MCF 10A (cell line): ENCODE data around the gene BECN2. TPM values are rescaled to one million over a fixed set of nuclear protein-coding genes. Genes with fewer than 3 reads are reported as not detected.
"Not testable (repeated sequence)": the region's sequence is repeated elsewhere in the genome, so short reads cannot be mapped to it uniquely, and the experiment has no call there.

Experiments
- BruUV-seq: library from RNA; stranded (reverse); fragments of 400-500 nt; replicated peaks from 2 replicates; lab custom pipeline; 2021; lab: Mats Ljungman, UMichigan
- CTCF ChIA-PET: fragments of 300-600 bp; sonication (Branson Sonifier 250); formaldehyde crosslinking; extraction: SDS; loops from one replicate; lab custom pipeline; 2021; ENCODE audit warnings: antibody characterized with exemption, inconsistent platforms; lab: Yijun Ruan, JAX
- POLR2A ChIA-PET: fragments of 300-600, 350-650 bp; sonication (Branson Sonifier 250); formaldehyde crosslinking; extraction: SDS; loops from one replicate; lab custom pipeline; 2020; ENCODE audit warnings: antibody characterized with exemption, inconsistent platforms; lab: Yijun Ruan, JAX
- DNase-seq: peaks from one replicate; pipeline ENCODE4 v3.0.0-alpha.2; 2018; ENCODE audit not compliant: unreplicated experiment
- H3K27ac Mint-ChIP-seq: one replicate; pipeline ENCODE4 v1.8.0; 2022; ENCODE audit warnings: mild to moderate bottlenecking, low read depth, mixed read lengths; ENCODE audit not compliant: unreplicated experiment
- H3K27me3 Mint-ChIP-seq: one replicate; pipeline ENCODE4 v1.8.0; 2022; ENCODE audit warnings: mixed read lengths; ENCODE audit not compliant: insufficient read depth, unreplicated experiment
- H3K36me3 Mint-ChIP-seq: one replicate; pipeline ENCODE4 v1.8.0; 2022; ENCODE audit warnings: mild to moderate bottlenecking, moderate library complexity, mixed read lengths; ENCODE audit not compliant: insufficient read depth, unreplicated experiment
- H3K4me1 Mint-ChIP-seq: one replicate; pipeline ENCODE4 v1.8.0; 2022; ENCODE audit warnings: mixed read lengths; ENCODE audit not compliant: insufficient read depth, unreplicated experiment
- H3K4me3 Mint-ChIP-seq: one replicate; pipeline ENCODE4 v1.8.0; 2022; ENCODE audit warnings: mild to moderate bottlenecking, moderate library complexity, mixed read lengths; ENCODE audit not compliant: unreplicated experiment
- H3K9me3 Mint-ChIP-seq: one replicate; pipeline ENCODE4 v1.8.0; 2022; ENCODE audit warnings: mixed read lengths; ENCODE audit not compliant: unreplicated experiment
- intact Hi-C: fragments of 100-400 bp; cut with micrococcal nuclease; formaldehyde crosslinking; loops from 2 replicates; pipeline ENCODE4 v1.14.1; 2022
- total RNA-seq: library from RNA; stranded (reverse); gene quantifications from 2 replicates; pipeline ENCODE4 v1.2.3, GENCODE V29; 2022
- TF ChIP-seq, protein P1 (sequence below): fragments of 200-600 bp; IDR thresholded peaks from one replicate; pipeline ENCODE4 v1.8.0; 2022; ENCODE audit warnings: antibody characterized with exemption, mild to moderate bottlenecking; ENCODE audit not compliant: unreplicated experiment

BECN2 gene
- total RNA-seq, 1 experiment from 2014 or later: not detected

DNA sequence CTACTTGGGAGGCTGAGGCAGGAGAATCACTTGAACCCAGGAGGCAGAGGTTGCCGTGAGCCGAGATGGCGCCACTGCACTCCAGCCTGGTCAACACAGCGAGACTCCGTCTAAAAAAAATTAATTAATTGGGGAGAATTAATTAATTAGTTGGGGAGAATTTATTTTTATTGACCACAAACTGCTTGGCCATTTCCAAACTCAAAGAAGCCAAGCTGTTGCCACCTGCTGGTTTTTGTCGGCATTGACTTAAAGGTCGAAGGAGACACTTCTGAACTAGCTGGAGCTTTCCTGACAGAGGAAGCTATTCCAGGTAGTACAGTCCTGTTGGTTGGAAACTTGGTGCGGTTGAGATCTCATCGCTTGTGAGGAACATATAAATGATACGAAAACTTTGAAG is 28.2 kb downstream of the BECN2 start:
- Mint-ChIP-seq H3K36me3 (no peaks in the 10 kb centered on the region), H3K9me3 (no peaks in the 10 kb centered on the region), H3K27me3 (no peaks in the 10 kb centered on the region), H3K4me3 (no peak overlapping the region), H3K4me1 (peaks cover 25% of the 10 kb centered on the region), H3K27ac (no peak overlapping the region)
- ChIA-PET CTCF (interaction anchor here (0.5 to 7.1 kb wide), 34 partner anchors 9 to 1247 kb away, joined by 3 to 92 read pairs (median 5); partner anchors contain the start of gene MAP1LC3C), POLR2A (interaction anchor here (0.6 to 1.8 kb wide), 6 partner anchors 12 to 1038 kb away, joined by 3 to 5 read pairs (median 3); no protein-coding TSS in a partner anchor)
- BruUV-seq: no TSS peak
- DNase-seq: peak; percentile 80
- TF ChIP-seq, protein P1, sequence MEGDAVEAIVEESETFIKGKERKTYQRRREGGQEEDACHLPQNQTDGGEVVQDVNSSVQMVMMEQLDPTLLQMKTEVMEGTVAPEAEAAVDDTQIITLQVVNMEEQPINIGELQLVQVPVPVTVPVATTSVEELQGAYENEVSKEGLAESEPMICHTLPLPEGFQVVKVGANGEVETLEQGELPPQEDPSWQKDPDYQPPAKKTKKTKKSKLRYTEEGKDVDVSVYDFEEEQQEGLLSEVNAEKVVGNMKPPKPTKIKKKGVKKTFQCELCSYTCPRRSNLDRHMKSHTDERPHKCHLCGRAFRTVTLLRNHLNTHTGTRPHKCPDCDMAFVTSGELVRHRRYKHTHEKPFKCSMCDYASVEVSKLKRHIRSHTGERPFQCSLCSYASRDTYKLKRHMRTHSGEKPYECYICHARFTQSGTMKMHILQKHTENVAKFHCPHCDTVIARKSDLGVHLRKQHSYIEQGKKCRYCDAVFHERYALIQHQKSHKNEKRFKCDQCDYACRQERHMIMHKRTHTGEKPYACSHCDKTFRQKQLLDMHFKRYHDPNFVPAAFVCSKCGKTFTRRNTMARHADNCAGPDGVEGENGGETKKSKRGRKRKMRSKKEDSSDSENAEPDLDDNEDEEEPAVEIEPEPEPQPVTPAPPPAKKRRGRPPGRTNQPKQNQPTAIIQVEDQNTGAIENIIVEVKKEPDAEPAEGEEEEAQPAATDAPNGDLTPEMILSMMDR: peak; percentile 56
- intact Hi-C loops: loop anchor here (1.0 kb wide), 1 partner anchor 89 kb away; no protein-coding TSS in a partner anchor

DNA sequence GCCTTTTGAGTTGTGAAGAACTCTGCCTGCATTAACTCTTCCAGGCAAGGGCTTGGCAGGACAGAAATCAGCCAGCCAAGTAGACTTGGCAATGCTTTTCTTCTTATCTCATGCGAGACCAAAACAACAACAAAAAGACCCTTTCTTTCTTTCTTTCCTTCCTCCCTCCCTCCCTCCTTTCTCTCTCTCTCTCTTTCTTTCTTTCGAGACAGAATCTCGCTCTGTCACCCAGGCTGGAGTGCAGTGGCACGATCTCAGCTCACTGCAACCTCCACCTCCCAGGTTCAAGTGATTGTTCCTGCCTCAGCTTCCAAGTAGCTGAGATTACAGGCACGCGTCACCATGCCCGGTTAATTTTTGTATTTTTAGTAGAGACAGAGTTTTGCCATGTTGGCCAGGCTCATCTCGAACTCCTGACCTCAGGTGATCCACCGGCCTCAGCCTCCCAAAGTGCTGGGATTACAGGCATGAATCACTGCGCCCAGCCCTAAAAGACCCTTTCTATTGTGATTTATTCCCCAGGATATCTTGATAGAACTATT is 30.9 kb downstream of the BECN2 start:
- ChIA-PET POLR2A (interaction anchor here (0.7 kb wide), 1 partner anchor 93 kb away, joined by 3 read pairs; no protein-coding TSS in a partner anchor), CTCF (interaction anchor here (0.6 to 7.1 kb wide), 6 partner anchors 10 to 765 kb away, joined by 3 to 92 read pairs (median 5); partner anchors contain the start of gene MAP1LC3C)
- H3K27me3 Mint-ChIP-seq, H3K4me3 Mint-ChIP-seq, DNase-seq, H3K36me3 Mint-ChIP-seq, intact Hi-C loops, H3K9me3 Mint-ChIP-seq, BruUV-seq: not testable (repeated sequence)
- peak overlapping the region; percentile 43 for H3K27ac Mint-ChIP-seq
- H3K4me1 Mint-ChIP-seq: peaks cover 38% of the 10 kb centered on the region

DNA sequence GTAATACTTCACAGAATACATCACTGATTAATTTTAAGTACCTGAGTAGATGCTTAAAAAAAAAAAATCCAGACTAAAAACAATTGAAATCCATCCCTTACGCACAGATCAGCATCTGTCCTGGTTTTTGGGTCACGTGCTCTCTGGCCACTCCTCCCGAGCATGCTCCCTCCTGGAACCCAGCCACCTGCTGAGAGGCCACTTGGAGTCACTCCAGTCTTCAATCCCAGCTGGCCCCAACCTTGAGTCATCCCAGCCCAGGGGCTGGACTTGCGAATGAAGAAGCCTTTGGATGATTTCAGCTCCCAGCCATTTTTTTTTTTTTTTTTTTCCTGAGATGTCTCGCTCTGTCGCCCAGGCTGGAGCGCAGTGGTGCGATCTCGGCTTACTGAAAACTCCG is 32.5 kb downstream of the BECN2 start:
- POLR2A ChIA-PET: interaction anchor here (0.6 to 1.6 kb wide), 7 partner anchors 91 to 1573 kb away, joined by 3 to 7 read pairs (median 3); partner anchors contain the start of gene FH

DNA sequence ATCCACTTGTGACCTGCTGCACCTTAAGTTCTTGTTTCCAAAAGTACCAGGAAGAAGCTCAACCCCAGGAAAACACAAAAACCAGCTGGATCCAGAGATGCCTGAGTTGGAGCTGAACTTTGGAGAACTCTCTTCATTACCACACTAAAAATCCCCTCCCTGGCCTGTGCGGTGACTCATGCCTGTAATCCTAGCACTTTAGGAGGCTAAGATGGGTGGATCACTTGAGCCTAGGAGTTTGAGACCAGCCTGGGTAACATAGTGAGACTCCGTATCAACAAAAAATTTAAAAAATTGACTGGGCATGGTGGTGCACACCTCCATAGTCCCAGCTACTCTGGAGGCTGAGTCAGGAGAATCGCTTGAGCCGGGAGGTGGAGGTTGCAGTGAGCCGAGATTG is 35.2 kb downstream of the BECN2 start:
- no peak overlapping the region for H3K27ac Mint-ChIP-seq
- intact Hi-C loops: loop anchor here (5.0 kb wide), 2 partner anchors 145 to 400 kb away; partner anchors contain the start of gene EXO1

More for the DNA sequence above, 32.5 kb downstream of the BECN2 start:
- H3K27ac Mint-ChIP-seq: peak overlapping the region; percentile 17
- TF ChIP-seq, protein P1: no peak
- H3K4me1 Mint-ChIP-seq: peaks cover 38% of the 10 kb centered on the region
- H3K9me3 Mint-ChIP-seq: no peaks in the 10 kb centered on the region
- H3K4me3 Mint-ChIP-seq: no peak overlapping the region
- intact Hi-C loops: loop anchor here (5.0 kb wide), 2 partner anchors 143 to 398 kb away; partner anchors contain the start of gene EXO1
- peaks cover 5% of the 10 kb centered on the region for H3K36me3 Mint-ChIP-seq
- no TSS peak for BruUV-seq
- no peaks in the 10 kb centered on the region for H3K27me3 Mint-ChIP-seq
- DNase-seq: peak; percentile 100
- CTCF ChIA-PET: interaction anchor here (6.5 to 7.1 kb wide), 2 partner anchors 9 to 95 kb away, joined by 64 to 92 read pairs; partner anchors contain the start of gene MAP1LC3C

More for the DNA sequence above, 35.2 kb downstream of the BECN2 start:
- Mint-ChIP-seq H3K4me3 (no peak overlapping the region), H3K36me3 (peaks cover 5% of the 10 kb centered on the region), H3K27me3 (no peaks in the 10 kb centered on the region), H3K9me3 (no peaks in the 10 kb centered on the region), H3K4me1 (peaks cover 38% of the 10 kb centered on the region)
- ChIA-PET POLR2A (interaction anchor here (0.6 to 0.8 kb wide), 4 partner anchors 10 to 1513 kb away, joined by 3 read pairs; no protein-coding TSS in a partner anchor), CTCF (interaction anchor here (0.5 to 0.9 kb wide), 9 partner anchors 8 to 748 kb away, joined by 3 to 7 read pairs (median 4); no protein-coding TSS in a partner anchor)
- BruUV-seq: no TSS peak
- TF ChIP-seq, protein P1: no peak
- DNase-seq: peak; percentile 94
